K562 (cell line): ENCODE data around the gene PLA1A.

Source experiments
- CEBPB ChIP-seq: fragments of 450-650 bp; IDR thresholded peaks from 2 replicates; pipeline ENCODE4 v1.6.1; 2016; ENCODE audit warnings: missing genetic modification characterization, missing compliant biosample characterization
- CHCHD3 ChIP-seq: fragments of 250-450 bp; sonication (Bioruptor Pico); IDR thresholded peaks from 2 replicates; pipeline ENCODE4 v2.1.2; 2022; ENCODE audit warnings: mild to moderate bottlenecking
- GATAD2A ChIP-seq: fragments of 450-650 bp; IDR thresholded peaks from 2 replicates; pipeline ENCODE4 v1.6.1; 2017
- NFIC ChIP-seq: fragments of 450-650 bp; IDR thresholded peaks from 2 replicates; pipeline ENCODE4 v1.6.1; 2017; ENCODE audit warnings: mild to moderate bottlenecking, inconsistent platforms
- NRF1 ChIP-seq, 2 experiments: fragments of 450-650 bp; IDR thresholded peaks in 1 of 2; conservative IDR thresholded peaks in 1 of 2; 2 replicates each; pipeline ENCODE4 v1.6.1; 2014; ENCODE audit warnings: mild to moderate bottlenecking in 2 of 2
- SP1 ChIP-seq: sonication (generic); formaldehyde crosslinking; IDR thresholded peaks from 2 replicates; pipeline ENCODE4 v1.8.1; 2022; ENCODE audit warnings: mild to moderate bottlenecking, missing genetic modification reagents
- TFAP4 ChIP-seq: sonication (generic); formaldehyde crosslinking; IDR thresholded peaks from 2 replicates; pipeline ENCODE4 v1.8.0; 2022; ENCODE audit warnings: missing genetic modification reagents, mild to moderate bottlenecking, moderate library complexity, borderline replicate concordance
- ZNF699 ChIP-seq: fragments of 250-450 bp; sonication (Bioruptor Pico); IDR thresholded peaks from 2 replicates; pipeline ENCODE4 v1.8.0; 2021; ENCODE audit warnings: mild to moderate bottlenecking, moderate library complexity; ENCODE audit not compliant: insufficient replicate concordance
- TF ChIP-seq, protein P1 (sequence below), 3 experiments: IDR thresholded peaks in 2 of 3; conservative IDR thresholded peaks in 1 of 3; 2 replicates each; pipeline ENCODE4 v1.5.1; 2011 to 2012; ENCODE audit warnings: low read length in 3 of 3, mild to moderate bottlenecking in 3 of 3, control low read depth in 2 of 3, improper control_type of control experiment in 1 of 3, inconsistent platforms in 1 of 3, low read depth in 1 of 3, mixed read lengths in 1 of 3, moderate library complexity in 1 of 3; ENCODE audit not compliant: insufficient read depth in 2 of 3

GRCh38 chr3:119647171-119647570, 49.5 kb downstream of the PLA1A start:
- TF ChIP-seq ZNF699 (CRISPR knock-in tag) (no peak), SP1 (no peak), NRF1 (conservative IDR thresholded peaks at IDR 0.05 in 1 of 2, IDR thresholded peaks at IDR 0.05 in 1 of 2) (no peak), NFIC (no peak), GATAD2A (no peak), CEBPB (tag) (no peak), TFAP4 (CRISPR knock-in tag) (no peak), CHCHD3 (CRISPR knock-in tag) (no peak)
- TF ChIP-seq, protein P1, sequence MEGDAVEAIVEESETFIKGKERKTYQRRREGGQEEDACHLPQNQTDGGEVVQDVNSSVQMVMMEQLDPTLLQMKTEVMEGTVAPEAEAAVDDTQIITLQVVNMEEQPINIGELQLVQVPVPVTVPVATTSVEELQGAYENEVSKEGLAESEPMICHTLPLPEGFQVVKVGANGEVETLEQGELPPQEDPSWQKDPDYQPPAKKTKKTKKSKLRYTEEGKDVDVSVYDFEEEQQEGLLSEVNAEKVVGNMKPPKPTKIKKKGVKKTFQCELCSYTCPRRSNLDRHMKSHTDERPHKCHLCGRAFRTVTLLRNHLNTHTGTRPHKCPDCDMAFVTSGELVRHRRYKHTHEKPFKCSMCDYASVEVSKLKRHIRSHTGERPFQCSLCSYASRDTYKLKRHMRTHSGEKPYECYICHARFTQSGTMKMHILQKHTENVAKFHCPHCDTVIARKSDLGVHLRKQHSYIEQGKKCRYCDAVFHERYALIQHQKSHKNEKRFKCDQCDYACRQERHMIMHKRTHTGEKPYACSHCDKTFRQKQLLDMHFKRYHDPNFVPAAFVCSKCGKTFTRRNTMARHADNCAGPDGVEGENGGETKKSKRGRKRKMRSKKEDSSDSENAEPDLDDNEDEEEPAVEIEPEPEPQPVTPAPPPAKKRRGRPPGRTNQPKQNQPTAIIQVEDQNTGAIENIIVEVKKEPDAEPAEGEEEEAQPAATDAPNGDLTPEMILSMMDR (IDR thresholded peaks at IDR 0.05 in 2 of 3, conservative IDR thresholded peaks at IDR 0.05 in 1 of 3; ENCODE audit: insufficient read depth in 2 of 3, low read depth in 1 of 3, low read length in 3 of 3) = no peak
